PC-3 (cell line): Measurements from ENCODE around the gene FLT1. TPM values are rescaled to one million over a fixed set of nuclear protein-coding genes. Genes with fewer than 3 reads are reported as not detected.

Source experiments
- ATAC-seq: fragments of 200-7000 bp; cut with Tn5 transposase; 2 replicates; pipeline ENCODE4 v1.9.1; 2020; ENCODE audit warnings: mild to moderate bottlenecking, moderate library complexity
- BruUV-seq: library from RNA; stranded (reverse); fragments of 400-500 nt; replicated peaks from 2 replicates; lab custom pipeline; 2021; lab: Mats Ljungman, UMichigan
- CTCF ChIA-PET: fragments of 300-600 bp; sonication (Branson Sonifier 250); formaldehyde crosslinking; loops from one replicate; lab custom pipeline; 2022; ENCODE audit warnings: antibody characterized with exemption; lab: Charles Lee
- POLR2A ChIA-PET: fragments of 300-600 bp; sonication (Branson Sonifier 250); formaldehyde crosslinking; loops from one replicate; lab custom pipeline; 2022; ENCODE audit warnings: antibody characterized with exemption; ENCODE audit not compliant: unreplicated experiment; lab: Charles Lee
- DNase-seq: peaks from one replicate; pipeline ENCODE4 v3.0.0-alpha.2; 2015
- H2AFZ ChIP-seq: fragments of 300-600 bp; sonication (generic); 2 replicates; pipeline ENCODE4 v1.6.0; 2016; ENCODE audit warnings: antibody characterized with exemption, low read length
- H3F3A ChIP-seq: fragments of 300-600 bp; sonication (generic); one replicate; pipeline ENCODE4 v1.6.0; 2017; ENCODE audit warnings: antibody characterized with exemption, low read length, control low read depth, mild to moderate bottlenecking; ENCODE audit not compliant: unreplicated experiment
- H3K27ac ChIP-seq: fragments of 300-600 bp; sonication (generic); 2 replicates; pipeline ENCODE4 v1.5.1; 2016; ENCODE audit warnings: mild to moderate bottlenecking, low read length
- H3K27me3 ChIP-seq: fragments of 300-600 bp; sonication (generic); 2 replicates; pipeline ENCODE4 v1.6.1; 2016; ENCODE audit warnings: low read length, mixed read lengths
- H3K36me3 ChIP-seq: fragments of 300-600 bp; sonication (generic); 2 replicates; pipeline ENCODE4 v1.6.1; 2016; ENCODE audit warnings: low read depth, mixed run types, low read length, mixed read lengths
- H3K4me1 ChIP-seq: fragments of 300-600 bp; sonication (generic); 2 replicates; pipeline ENCODE4 v1.5.1; 2016; ENCODE audit warnings: low read length; ENCODE audit not compliant: insufficient read depth
- H3K4me2 ChIP-seq: fragments of 300-600 bp; sonication (generic); 2 replicates; pipeline ENCODE4 v1.6.0; 2016; ENCODE audit warnings: low read length
- H3K4me3 ChIP-seq: fragments of 300-600 bp; sonication (generic); 2 replicates; pipeline ENCODE4 v1.5.1; 2016; ENCODE audit warnings: mild to moderate bottlenecking, low read length, mixed read lengths
- H3K79me2 ChIP-seq: fragments of 300-600 bp; sonication (generic); 2 replicates; pipeline ENCODE4 v1.6.1; 2017; ENCODE audit warnings: low read length, mixed read lengths
- H3K9ac ChIP-seq: fragments of 300-600 bp; sonication (generic); 2 replicates; pipeline ENCODE4 v1.6.0; 2016; ENCODE audit warnings: mild to moderate bottlenecking, low read length
- H3K9me2 ChIP-seq: fragments of 300-600 bp; sonication (generic); replicated peaks from 2 replicates; pipeline ENCODE4 v1.6.1; 2016; ENCODE audit warnings: mixed run types, low read length, mixed read lengths
- H3K9me3 ChIP-seq: fragments of 300-600 bp; sonication (generic); 2 replicates; pipeline ENCODE4 v1.6.1; 2016; ENCODE audit warnings: low read length, mixed read lengths
- H4K20me1 ChIP-seq: fragments of 300-600 bp; sonication (generic); 2 replicates; pipeline ENCODE4 v1.6.1; 2016; ENCODE audit warnings: low read length, mixed read lengths
- EZH2 ChIP-seq: fragments of 300-600 bp; sonication (generic); IDR thresholded peaks from one replicate; pipeline ENCODE4 v1.6.1; 2017; ENCODE audit warnings: antibody characterized with exemption, mild to moderate bottlenecking, low read length; ENCODE audit not compliant: unreplicated experiment
- EZH2phosphoT487 ChIP-seq: fragments of 300-600 bp; sonication (generic); IDR thresholded peaks from 2 replicates; pipeline ENCODE4 v1.6.1; 2018; ENCODE audit warnings: mild to moderate bottlenecking, antibody characterized with exemption, low read length, borderline replicate concordance
- intact Hi-C: fragments of 100-400 bp; cut with micrococcal nuclease; formaldehyde crosslinking; loops from 2 replicates; pipeline ENCODE4 v1.9.0; 2023
- total RNA-seq: library from RNA; depleted of rRNA; stranded (reverse); fragments of >200 nt; gene quantifications from 2 replicates; pipeline ENCODE4 v1.2.3, GENCODE V29; 2014
- TF ChIP-seq, protein P1 (sequence below): fragments of 300-600 bp; sonication (generic); conservative IDR thresholded peaks from 2 replicates; pipeline ENCODE4 v1.5.1; 2017; ENCODE audit warnings: antibody characterized with exemption, low read depth, mild to moderate bottlenecking, low read length

Gene FLT1
- total RNA-seq, 1 experiment from 2014 or later: 1.2 TPM

DNA sequence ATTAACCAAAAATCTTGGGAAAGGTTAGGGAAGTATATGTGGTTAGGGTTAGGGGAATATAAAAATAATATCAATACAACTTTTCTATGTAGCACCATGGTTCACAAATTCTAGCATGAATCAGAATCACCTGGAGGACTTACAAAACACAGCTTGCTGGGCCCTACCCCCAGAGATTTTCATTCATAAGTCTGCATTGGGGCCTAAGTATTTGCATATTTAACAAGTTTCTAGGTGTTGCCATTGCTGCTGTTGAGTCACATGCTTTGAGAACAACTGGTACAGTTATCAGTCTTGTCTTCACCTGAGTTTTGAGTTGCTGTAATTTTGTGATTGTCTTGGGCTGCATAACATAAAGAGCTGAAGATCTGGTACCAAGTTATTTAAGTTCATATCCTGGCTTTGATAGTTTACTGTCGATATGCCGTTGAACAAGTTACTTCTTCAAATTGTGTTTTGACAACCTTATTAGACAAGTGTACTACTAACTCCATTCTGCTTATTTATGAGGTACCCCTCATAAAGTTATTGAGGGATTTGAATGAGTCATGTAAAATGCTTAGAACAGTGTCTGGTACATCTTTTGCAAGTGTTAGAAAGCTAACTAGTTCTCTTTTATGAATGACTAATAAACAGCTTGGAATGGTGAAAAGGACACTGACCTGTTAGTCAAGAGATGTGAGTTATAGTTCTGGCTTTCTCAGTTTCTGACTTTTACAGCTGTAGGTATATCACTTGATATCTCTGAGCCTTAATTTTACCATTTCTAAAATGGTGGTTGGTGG lies 223.7 kb downstream of the FLT1 start:
- Histone ChIP-seq H2AFZ (no peak overlapping the region), H3K4me1 (no peaks in the 10 kb centered on the region), H3K9ac (no peak overlapping the region), H3K27ac (no peak overlapping the region), H3K4me2 (no peak overlapping the region), H3K79me2 (no peaks in the 10 kb centered on the region), H4K20me1 (no peaks in the 10 kb centered on the region), H3K9me3 (no peaks in the 10 kb centered on the region), H3K27me3 (no peaks in the 10 kb centered on the region), H3F3A (no peaks in the 10 kb centered on the region), H3K9me2 (no peaks in the 10 kb centered on the region), H3K4me3 (no peak overlapping the region), H3K36me3 (peaks cover 13% of the 10 kb centered on the region; the same call in 1 of the 2 replicates)
- no peak for TF ChIP-seq EZH2
- TF ChIP-seq, protein P1, sequence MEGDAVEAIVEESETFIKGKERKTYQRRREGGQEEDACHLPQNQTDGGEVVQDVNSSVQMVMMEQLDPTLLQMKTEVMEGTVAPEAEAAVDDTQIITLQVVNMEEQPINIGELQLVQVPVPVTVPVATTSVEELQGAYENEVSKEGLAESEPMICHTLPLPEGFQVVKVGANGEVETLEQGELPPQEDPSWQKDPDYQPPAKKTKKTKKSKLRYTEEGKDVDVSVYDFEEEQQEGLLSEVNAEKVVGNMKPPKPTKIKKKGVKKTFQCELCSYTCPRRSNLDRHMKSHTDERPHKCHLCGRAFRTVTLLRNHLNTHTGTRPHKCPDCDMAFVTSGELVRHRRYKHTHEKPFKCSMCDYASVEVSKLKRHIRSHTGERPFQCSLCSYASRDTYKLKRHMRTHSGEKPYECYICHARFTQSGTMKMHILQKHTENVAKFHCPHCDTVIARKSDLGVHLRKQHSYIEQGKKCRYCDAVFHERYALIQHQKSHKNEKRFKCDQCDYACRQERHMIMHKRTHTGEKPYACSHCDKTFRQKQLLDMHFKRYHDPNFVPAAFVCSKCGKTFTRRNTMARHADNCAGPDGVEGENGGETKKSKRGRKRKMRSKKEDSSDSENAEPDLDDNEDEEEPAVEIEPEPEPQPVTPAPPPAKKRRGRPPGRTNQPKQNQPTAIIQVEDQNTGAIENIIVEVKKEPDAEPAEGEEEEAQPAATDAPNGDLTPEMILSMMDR: no peak
- TF ChIP-seq EZH2phosphoT487: no peak
- intact Hi-C loops: no loop called here
- ATAC-seq (no peak), DNase-seq (no peak)
- CTCF ChIA-PET: no interaction called here
- POLR2A ChIA-PET: no interaction called here
- BruUV-seq: no TSS peak

DNA sequence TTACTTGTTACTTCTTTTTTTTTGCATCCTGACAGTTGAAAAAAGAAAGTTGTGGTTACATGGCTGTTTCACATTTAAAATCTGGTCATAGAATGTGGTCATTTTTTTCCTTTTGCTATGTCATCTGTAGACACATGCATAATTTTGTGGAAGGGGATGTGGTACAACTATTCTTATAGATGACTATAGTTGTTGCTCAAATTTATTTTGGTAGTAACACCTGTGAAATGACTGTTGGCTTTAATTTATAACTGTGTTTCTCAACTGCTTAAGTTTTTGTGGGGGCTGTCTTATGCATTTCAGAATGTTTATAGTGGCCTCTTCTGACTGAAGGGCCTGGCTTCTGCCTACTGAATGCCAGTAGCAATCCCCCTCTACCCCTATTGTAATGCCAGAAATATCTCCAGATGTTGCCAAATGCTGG lies 226.1 kb downstream of the FLT1 start:
- Histone ChIP-seq H3K4me3 (no peak overlapping the region), H3K27me3 (no peaks in the 10 kb centered on the region), H3K4me1 (no peaks in the 10 kb centered on the region), H3K9me3 (no peaks in the 10 kb centered on the region), H3K4me2 (no peak overlapping the region), H3F3A (no peaks in the 10 kb centered on the region), H3K79me2 (no peaks in the 10 kb centered on the region), H4K20me1 (no peaks in the 10 kb centered on the region), H2AFZ (no peak overlapping the region), H3K9ac (no peak overlapping the region), H3K36me3 (peaks cover 8% of the 10 kb centered on the region; the same call in 1 of the 2 replicates), H3K9me2 (no peaks in the 10 kb centered on the region), H3K27ac (no peak overlapping the region)
- DNase-seq (no peak), ATAC-seq (no peak)
- intact Hi-C loops: no loop called here
- POLR2A ChIA-PET: no interaction called here
- TF ChIP-seq EZH2: no peak
- TF ChIP-seq, protein P1: no peak
- TF ChIP-seq EZH2phosphoT487: no peak
- CTCF ChIA-PET: no interaction called here
- no TSS peak for BruUV-seq

DNA sequence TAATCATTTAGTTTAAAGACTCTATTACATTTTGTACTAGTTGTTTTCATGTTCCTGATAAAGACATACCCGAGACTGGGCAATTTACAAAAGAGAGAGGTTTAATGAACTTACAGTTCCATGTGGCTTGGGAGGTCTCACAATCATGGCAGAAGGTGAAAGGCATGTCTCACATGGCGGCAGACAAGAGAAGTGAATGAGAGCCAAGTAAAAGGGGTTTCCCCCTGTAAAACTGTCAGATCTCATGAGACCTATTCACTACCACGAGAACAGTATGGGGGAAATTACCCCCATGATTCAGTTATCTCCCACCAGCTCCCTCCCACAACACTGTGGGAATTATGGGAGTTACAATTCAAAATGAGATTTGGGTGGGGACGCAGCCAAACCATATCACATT lies 227.4 kb downstream of the FLT1 start:
- Histone ChIP-seq H4K20me1 (no peaks in the 10 kb centered on the region), H3K9me2 (no peaks in the 10 kb centered on the region), H3K79me2 (no peaks in the 10 kb centered on the region), H3K4me1 (no peaks in the 10 kb centered on the region), H3K9ac (no peak overlapping the region), H3K36me3 (peaks cover 8% of the 10 kb centered on the region; the same call in 1 of the 2 replicates), H3K27ac (no peak overlapping the region), H3K9me3 (no peaks in the 10 kb centered on the region), H3K27me3 (no peaks in the 10 kb centered on the region), H3F3A (no peaks in the 10 kb centered on the region), H3K4me3 (no peak overlapping the region), H3K4me2 (no peak overlapping the region), H2AFZ (no peak overlapping the region)
- DNase-seq (no peak), ATAC-seq (no peak)
- CTCF ChIA-PET: no interaction called here
- BruUV-seq: no TSS peak
- TF ChIP-seq, protein P1: no peak
- TF ChIP-seq EZH2: no peak
- no peak for TF ChIP-seq EZH2phosphoT487
- POLR2A ChIA-PET: no interaction called here
- intact Hi-C loops: no loop called here
